GM21360 (cell line): ENCODE data around the gene ZNF773.
A peak's percentile ranks its signal among the peaks of the same experiment; 100 is the strongest.
"Not testable (repeated sequence)": the region's sequence is repeated elsewhere in the genome, so short reads cannot be mapped to it uniquely, and the experiment has no call there.

Source experiments
- ATAC-seq: cut with Tn5 transposase; IDR thresholded peaks from one replicate; pipeline ENCODE4 v1.9.1; 2021; ENCODE audit warnings: mild to moderate bottlenecking, moderate library complexity; ENCODE audit not compliant: unreplicated experiment

ZNF773 gene

DNA sequence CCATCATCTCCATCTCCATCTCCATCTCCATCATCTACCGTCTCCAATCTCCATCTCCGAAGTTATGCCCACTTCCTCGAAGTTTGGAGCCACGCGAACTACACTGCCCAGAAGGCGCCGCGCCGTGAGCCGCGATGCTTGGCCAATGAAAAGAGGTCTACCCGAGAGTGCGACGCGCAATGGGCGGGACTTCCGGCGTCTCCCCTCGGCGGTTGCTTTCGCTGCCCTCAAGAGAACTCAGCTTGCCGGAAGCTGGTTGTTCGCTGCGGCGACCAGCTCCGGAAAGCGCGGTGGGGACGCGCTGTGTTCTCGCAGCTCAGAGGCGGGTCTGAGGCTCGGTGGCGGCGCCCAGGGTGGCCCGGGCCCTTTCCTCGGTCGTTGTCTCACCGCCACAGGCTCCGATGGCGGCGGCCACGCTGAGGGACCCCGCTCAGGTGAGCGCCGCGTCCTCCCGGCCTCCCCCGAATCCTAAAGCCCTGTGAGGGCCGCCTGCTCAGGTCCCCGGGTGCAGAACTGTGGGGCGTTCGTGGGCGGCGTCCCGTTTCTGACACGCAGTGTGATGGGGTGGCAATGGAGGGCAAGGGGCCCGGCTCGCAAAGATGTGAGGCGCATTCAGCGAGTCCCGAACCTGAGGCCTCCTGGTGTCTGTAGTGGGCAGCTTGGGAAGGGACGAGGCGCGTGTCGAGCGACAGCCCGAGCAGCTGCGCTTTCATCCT, at the start of gene ZNF773:
Gene ZNF773, plus strand, starts transcription at position 259 of the 716 bp plus-strand sequence. Its CDS starts 143 bp downstream, at position 402.
- ATAC-seq: peak; percentile 93

DNA sequence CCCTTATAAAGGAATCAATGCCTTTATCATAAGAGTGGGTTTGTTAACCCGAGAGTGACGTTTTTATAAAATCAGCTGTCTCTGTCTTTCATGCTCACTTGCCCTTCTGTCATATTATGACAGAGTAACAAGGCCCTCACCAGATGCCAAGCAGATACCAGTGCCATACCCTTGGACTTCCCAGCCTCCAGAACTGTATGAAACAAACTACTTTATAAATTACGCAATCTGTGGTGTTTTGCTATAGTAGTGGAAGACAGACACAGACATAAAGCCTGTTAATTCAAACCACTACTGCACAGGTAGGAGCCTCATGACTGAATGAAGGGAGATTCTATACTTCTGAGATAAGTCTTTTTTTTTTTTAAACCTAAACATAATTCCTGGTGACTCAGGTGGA, 47.4 kb upstream of the ZNF773 start:
- no peak for ATAC-seq

- ATAC-seq: no peak
Measured at GRCh38 chr19:57465680-57466381, 33.9 kb upstream of the ZNF773 start.

GRCh38 chr19:57466489-57466888, 33.2 kb upstream of the ZNF773 start:
- no peak for ATAC-seq

DNA sequence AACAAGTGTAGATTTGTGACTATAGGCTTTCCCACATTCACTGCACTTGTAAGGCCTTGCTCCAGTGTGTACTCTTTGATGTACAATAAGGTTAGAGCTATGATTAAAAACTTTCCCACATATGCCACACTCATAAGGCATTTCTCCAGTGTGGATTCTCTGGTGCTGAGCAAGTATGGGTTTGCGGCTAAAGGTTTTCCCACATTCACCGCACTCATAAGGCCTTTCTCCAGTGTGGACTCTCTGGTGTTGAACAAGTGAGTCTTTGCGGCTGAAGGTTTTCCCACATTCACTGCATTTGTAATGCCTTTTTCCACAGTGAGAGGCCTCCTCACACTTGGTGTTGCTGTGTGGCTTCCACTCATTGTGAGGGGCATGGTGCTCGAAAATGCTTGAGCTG, 26.1 kb upstream of the ZNF773 start:
- no peak for ATAC-seq

DNA sequence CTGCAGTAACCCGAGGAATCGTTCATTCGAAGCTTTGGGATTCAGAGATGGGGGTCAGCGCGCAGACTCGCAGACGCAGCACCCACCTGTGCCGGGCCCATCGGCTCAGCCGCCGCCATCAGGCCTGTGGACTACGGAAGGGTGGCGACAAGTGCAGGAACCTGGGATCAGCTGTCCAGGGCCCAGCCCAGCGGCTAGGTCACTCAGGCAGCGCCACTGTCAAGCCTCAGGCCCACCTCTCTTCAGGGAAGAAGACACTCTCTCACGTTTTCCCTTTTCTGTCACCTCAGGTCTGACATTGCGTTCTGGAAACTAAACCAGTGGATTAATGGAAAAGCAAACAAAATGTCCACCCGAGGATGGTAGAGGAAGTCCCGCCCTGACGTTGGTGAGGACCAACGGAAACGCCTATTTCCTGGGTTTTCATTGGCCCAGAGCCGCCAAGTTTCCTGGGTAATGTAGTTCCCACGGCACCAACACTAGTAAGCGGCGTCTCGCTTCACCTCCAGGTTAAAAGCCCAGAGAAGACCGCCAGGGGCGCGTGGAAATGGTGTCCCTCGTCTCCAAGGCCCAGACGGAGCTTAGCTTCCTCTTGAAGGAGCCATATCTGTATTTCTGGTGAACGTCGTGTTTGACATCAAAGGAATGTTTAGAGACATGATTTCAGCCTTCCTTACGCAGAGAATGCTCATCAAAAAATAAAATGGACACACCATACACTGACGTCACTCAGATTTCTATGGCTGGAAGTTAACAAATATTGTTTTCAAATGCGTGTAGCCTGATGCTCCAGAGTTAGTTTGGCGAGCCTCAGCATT, 22.3 kb upstream of the ZNF773 start, which contains the start of gene ZNF772:
Gene ZNF772, minus strand, starts transcription at position 376 of the 818 bp plus-strand sequence. Its CDS starts 257 bp downstream, at position 119.
- peak; percentile 93 for ATAC-seq

- ATAC-seq: peak; percentile 92
Measured at GRCh38 chr19:57487477-57488298, 12.1 kb upstream of the ZNF773 start, which contains the start of gene ZNF419. ZNF419 (plus strand) TSS chr19:57487750; CDS start chr19:57487951, 201 bp downstream.

- ATAC-seq: not testable (repeated sequence)
Measured at GRCh38 chr19:57488299-57488644, 11.5 kb upstream of the ZNF773 start.

- not testable (repeated sequence) for ATAC-seq
Measured at GRCh38 chr19:57499332-57499679, 432 bp upstream of the ZNF773 start.

DNA sequence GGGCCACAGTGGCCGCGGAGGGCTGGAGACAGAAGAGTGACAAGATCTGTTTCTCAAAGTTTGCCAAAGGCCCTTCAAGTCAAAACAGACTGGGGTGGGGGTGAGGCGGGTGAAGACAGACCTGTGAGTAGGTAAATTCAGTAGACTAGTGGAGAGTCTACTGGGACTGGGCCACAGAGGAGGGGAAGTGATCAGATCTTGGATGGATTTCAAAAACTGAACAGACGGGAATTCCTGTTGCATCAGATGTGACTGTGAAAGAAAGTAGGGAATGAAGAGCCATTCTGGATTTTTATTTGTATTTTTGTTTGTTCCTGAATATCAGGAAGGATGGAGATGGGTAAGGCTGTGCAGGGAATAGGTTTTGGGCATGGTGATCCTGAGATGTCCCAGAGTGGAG, 662 bp downstream of the ZNF773 start:
- not testable (repeated sequence) for ATAC-seq

DNA sequence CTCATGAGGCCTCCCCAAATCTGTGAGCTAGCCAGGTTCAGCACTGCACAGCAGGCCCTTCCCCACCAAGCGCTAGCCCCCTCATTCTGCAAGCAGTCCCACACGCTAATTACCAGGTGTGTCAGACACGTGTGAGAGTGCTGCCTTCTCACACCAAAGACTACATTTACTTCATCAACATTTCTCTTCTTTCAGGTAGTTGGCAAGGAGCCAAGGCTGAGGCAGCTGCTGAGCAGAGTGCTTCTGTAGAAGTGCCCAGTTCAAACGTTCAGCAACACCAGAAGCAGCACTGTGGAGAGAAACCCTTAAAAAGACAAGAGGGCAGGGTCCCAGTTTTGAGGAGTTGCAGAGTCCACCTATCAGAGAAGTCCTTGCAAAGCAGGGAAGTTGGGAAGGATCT, 6.4 kb downstream of the ZNF773 start:
- no peak for ATAC-seq

- ATAC-seq: no peak
Measured at GRCh38 chr19:57511484-57511883, 11.7 kb downstream of the ZNF773 start.

DNA sequence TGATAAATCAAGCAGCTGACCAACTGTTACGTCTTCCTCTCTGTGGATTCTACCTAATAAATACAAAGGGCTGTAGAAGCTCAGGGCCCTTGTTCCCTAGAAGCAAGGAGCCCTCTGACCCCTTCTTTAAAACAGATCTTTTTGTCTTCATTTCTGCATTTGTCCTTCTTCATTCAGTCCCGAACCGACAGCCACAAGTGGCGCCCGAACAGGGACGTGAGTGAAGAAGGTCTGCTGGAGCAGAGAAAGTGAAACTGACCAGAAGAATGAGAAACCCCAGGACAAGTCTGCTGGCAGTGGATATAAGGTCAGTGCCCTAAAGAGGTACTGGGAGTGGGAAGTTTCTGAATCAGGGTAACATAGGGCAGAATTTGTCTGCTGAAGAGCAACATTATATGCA, 13.1 kb downstream of the ZNF773 start:
- ATAC-seq: no peak

GRCh38 chr19:57515255-57515654, 15.5 kb downstream of the ZNF773 start:
- ATAC-seq: no peak

DNA sequence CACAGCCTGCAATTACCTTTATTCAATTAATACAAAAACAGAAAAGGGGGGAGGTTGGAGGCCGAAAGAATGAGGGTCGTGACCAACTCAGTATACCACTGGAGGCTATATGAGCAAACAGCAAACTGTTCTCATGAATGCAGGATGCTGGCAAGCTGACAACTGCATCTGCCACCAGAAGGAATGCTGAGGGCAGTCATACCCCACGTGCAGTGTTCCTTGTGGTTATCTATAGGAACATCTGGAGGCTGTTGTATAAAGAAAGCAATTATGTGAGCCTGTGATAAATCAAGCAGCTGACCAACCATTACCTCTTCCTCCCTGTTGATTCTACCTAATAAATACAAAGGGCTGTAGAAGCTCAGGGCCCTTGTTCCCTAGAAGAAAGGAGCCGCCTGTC, 18.3 kb downstream of the ZNF773 start:
- not testable (repeated sequence) for ATAC-seq

GRCh38 chr19:57527136-57527881, 27.6 kb downstream of the ZNF773 start, which contains the start of gene ZNF549:
ZNF549 (plus strand) TSS chr19:57527356; CDS start chr19:57527574, 218 bp downstream.
- ATAC-seq: peak; percentile 93

- no peak for ATAC-seq
Measured at GRCh38 chr19:57537953-57538547, 38.3 kb downstream of the ZNF773 start.

DNA sequence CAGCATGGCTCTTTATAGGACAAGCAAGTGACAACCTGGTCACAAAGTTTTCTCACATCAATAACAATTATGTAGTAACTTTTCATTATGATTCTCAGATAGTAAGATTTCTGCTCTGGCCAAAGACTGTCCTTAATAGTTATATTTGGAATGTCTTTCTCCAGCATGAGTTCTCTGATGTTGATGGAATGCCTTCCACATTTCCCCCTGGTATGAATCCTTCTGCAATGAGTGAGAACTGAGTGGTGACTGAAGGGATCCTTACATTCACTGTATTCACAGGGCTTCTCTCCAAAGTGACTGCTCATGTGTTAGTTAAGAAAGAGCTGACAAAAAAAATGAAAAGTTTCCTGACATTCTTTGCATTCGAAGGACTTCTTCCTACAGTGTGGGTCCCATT, 46.8 kb downstream of the ZNF773 start:
- ATAC-seq: no peak

GRCh38 chr19:57552432-57552831, 52.7 kb downstream of the ZNF773 start:
- no peak for ATAC-seq
